Effector memory CD4-positive, alpha-beta T cell (primary cell): Measurements from ENCODE around the gene BCCIP.

ENCODE experiments used
- DNase-seq, 3 donors: peaks; one replicate each; pipeline ENCODE4 v3.0.0-alpha.2; 2020
- H3K27ac ChIP-seq: 2 replicates; pipeline ENCODE4 v1.7.0; 2013; ENCODE audit warnings: mild to moderate bottlenecking, low read length, moderate library complexity; ENCODE audit not compliant: insufficient read depth, poor library complexity, severe bottlenecking
- H3K27me3 ChIP-seq: replicated peaks from 2 replicates; pipeline ENCODE4 v1.7.0; 2013; ENCODE audit warnings: mild to moderate bottlenecking, low read length; ENCODE audit not compliant: insufficient read depth, control insufficient read depth, poor library complexity, severe bottlenecking
- H3K36me3 ChIP-seq: 2 replicates; pipeline ENCODE4 v1.7.0; 2013; ENCODE audit warnings: mild to moderate bottlenecking, low read length, moderate library complexity; ENCODE audit not compliant: control insufficient read depth, insufficient read depth
- H3K4me1 ChIP-seq: 2 replicates; pipeline ENCODE4 v1.7.0; 2013; ENCODE audit warnings: low read length, mild to moderate bottlenecking; ENCODE audit not compliant: control insufficient read depth, insufficient read depth, poor library complexity, severe bottlenecking
- H3K4me3 ChIP-seq: 2 replicates; pipeline ENCODE4 v1.7.0; 2013; ENCODE audit warnings: low read length, low read depth, mild to moderate bottlenecking; ENCODE audit not compliant: insufficient read depth, poor library complexity, severe bottlenecking
- H3K9me3 ChIP-seq: 2 replicates; pipeline ENCODE4 v1.7.0; 2013; ENCODE audit warnings: mild to moderate bottlenecking, low read length, moderate library complexity; ENCODE audit not compliant: control insufficient read depth

The BCCIP gene

GRCh38 chr10:125859128-125859817, 35.9 kb downstream of the BCCIP start:
- Histone ChIP-seq H3K27ac (no peak overlapping the region), H3K36me3 (peaks cover 7% of the 10 kb centered on the region), H3K9me3 (no peaks in the 10 kb centered on the region), H3K4me1 (no peaks in the 10 kb centered on the region), H3K27me3 (no peaks in the 10 kb centered on the region), H3K4me3 (no peak overlapping the region)
- DNase-seq: no peak

GRCh38 chr10:125865120-125865519, 41.8 kb downstream of the BCCIP start:
- DNase-seq: no peak
- H3K4me3 ChIP-seq: no peak overlapping the region
- no peaks in the 10 kb centered on the region for H3K27me3 ChIP-seq

GRCh38 chr10:125866421-125867029, 43.2 kb downstream of the BCCIP start:
- H3K27me3 ChIP-seq: no peaks in the 10 kb centered on the region

More at GRCh38 chr10:125865120-125865519, 41.8 kb downstream of the BCCIP start:
- Histone ChIP-seq H3K9me3 (no peaks in the 10 kb centered on the region), H3K27ac (no peak overlapping the region), H3K36me3 (peaks cover 9% of the 10 kb centered on the region), H3K4me1 (no peaks in the 10 kb centered on the region)

DNA sequence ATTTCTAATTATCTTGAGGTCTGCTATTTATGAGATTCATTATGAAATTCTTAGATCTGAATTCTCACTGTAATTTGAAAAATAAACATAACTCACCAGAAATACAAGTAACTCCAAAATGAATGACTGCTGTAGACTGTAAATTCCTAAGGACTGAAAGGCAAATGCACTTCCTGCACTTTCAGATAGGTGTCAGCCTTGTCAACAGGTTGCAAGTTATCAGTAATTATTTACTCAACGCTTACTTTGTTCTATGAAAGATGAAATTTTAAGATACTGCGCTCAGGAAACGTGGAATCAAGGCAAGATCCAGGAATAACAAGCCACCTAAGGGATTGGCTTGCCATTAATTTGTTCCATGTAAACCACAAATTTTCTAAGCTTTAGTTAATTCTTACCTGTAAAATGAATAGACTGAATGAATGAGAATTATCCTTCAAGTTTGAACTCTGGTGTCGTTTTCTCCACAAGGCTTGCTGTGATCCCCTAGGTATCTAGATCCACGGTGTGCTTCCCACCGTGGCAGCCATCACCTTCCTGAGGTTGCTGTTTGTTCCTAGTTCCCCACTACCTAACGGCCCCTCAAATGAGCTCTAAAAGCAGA, 45.1 kb downstream of the BCCIP start:
- Histone ChIP-seq H3K4me1 (no peaks in the 10 kb centered on the region), H3K27me3 (no peaks in the 10 kb centered on the region), H3K4me3 (no peak overlapping the region), H3K9me3 (no peaks in the 10 kb centered on the region), H3K27ac (no peak overlapping the region), H3K36me3 (peaks cover 9% of the 10 kb centered on the region)
- DNase-seq: no peak

More at GRCh38 chr10:125866421-125867029, 43.2 kb downstream of the BCCIP start:
- Histone ChIP-seq H3K9me3 (no peaks in the 10 kb centered on the region), H3K4me3 (no peak overlapping the region), H3K4me1 (no peaks in the 10 kb centered on the region), H3K36me3 (peaks cover 9% of the 10 kb centered on the region), H3K27ac (no peak overlapping the region)
- DNase-seq: no peak

DNA sequence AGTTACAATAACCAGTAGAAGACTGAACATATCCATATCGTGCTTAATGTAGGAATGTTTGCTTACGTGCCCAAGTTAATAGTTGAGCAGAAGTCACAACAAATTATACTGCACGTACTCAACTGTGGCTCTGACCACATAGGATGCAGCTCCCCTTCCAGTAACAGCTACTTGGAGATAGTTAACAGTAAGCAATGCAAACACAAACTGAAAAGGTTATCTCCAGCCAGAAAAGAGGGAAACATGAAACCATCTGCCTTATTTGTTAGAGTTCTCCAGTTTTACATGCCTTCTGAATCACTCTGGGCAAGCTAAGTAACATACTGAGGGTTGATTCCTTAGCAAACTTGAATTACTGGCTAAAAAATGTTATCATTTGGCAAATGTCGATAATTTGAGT, 48.0 kb downstream of the BCCIP start:
- no peak overlapping the region for H3K27ac ChIP-seq
- no peak overlapping the region for H3K4me3 ChIP-seq
- no peaks in the 10 kb centered on the region for H3K27me3 ChIP-seq
- peaks cover 4% of the 10 kb centered on the region for H3K9me3 ChIP-seq
- H3K36me3 ChIP-seq: peaks cover 7% of the 10 kb centered on the region
- no peak for DNase-seq
- H3K4me1 ChIP-seq: no peaks in the 10 kb centered on the region

DNA sequence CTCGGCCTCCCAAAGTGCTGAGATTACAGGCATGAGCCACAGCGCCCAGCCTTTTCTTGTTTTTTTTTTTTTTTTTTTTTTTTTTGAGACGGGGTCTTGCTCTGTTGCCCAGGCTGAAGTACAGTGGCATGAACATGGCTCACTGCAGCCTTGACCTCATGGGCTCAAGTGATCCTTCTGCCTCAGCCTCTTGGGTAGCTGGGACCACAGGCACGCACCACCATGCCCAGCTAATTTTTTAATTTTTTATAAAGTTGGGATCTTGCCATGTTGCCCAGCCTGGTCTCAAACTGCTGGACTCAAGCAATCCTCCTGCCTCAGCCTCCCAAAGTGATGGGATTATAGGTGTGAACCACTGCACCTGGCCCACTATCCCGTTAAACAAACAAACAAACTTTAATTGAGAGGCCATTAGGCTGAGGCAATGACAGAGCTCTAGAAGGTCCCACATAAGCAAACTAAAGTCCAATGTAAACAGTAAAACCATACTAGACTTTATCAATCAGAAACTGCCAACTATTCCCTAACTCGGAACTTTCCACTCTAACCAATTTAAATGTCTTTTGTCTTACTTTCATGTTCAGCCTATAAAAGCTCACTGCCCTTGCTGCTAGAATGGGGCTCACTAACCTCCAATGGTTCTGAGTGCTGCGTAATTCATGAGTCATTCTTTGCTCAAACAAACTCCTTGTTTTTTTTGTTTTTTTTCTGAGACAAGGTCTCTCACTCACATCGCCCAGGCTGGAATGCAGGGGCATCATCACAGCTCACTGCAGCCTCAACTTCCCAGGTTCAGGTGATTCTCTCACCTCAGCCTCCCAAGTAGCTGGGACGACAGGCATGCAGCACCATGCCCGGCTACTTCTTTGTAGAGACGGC, 55.9 kb downstream of the BCCIP start:
- no peaks in the 10 kb centered on the region for H3K4me1 ChIP-seq
- H3K9me3 ChIP-seq: peaks cover 4% of the 10 kb centered on the region
- DNase-seq: no peak
- no peak overlapping the region for H3K27ac ChIP-seq
- no peaks in the 10 kb centered on the region for H3K27me3 ChIP-seq
- no peak overlapping the region for H3K4me3 ChIP-seq
- no peaks in the 10 kb centered on the region for H3K36me3 ChIP-seq

DNA sequence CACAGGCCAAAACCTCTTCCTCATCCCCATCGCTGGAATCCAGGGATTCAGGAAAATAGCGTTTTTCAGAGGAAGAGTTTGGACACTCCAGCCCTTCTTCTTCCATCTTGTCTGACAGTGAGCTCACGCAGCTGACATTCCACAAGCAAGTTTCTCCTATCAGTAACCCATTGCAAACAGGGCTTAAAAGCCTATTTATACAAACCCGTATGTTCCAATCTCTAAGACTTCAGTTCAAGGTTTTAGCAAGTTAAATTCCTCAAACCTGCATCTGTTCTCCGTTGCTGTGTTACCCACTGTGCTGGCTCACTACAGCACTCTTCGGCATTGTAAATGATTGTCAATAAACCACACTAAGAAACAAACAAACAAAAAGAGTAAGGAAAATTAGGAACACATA, 57.4 kb downstream of the BCCIP start:
- peaks cover 4% of the 10 kb centered on the region for H3K9me3 ChIP-seq
- H3K4me1 ChIP-seq: no peaks in the 10 kb centered on the region
- H3K27me3 ChIP-seq: no peaks in the 10 kb centered on the region
- H3K4me3 ChIP-seq: no peak overlapping the region
- H3K27ac ChIP-seq: no peak overlapping the region
- DNase-seq: no peak
- H3K36me3 ChIP-seq: no peaks in the 10 kb centered on the region

- no peak for DNase-seq
- no peaks in the 10 kb centered on the region for H3K27me3 ChIP-seq
- no peak within 1 kb of the TSS for H3K27ac ChIP-seq
- peaks cover 2% of the 10 kb centered on the region for H3K9me3 ChIP-seq
- no peaks in the 10 kb centered on the region for H3K36me3 ChIP-seq
- H3K4me3 ChIP-seq: no peak within 1 kb of the TSS
- H3K4me1 ChIP-seq: no peaks in the 10 kb centered on the region
Measured at GRCh38 chr10:125881192-125881591, 57.8 kb downstream of the BCCIP start, which contains the start of gene DHX32. Gene DHX32 (minus strand): TSS chr10:125881292. CDS start chr10:125880824, 468 bp downstream.

DNA sequence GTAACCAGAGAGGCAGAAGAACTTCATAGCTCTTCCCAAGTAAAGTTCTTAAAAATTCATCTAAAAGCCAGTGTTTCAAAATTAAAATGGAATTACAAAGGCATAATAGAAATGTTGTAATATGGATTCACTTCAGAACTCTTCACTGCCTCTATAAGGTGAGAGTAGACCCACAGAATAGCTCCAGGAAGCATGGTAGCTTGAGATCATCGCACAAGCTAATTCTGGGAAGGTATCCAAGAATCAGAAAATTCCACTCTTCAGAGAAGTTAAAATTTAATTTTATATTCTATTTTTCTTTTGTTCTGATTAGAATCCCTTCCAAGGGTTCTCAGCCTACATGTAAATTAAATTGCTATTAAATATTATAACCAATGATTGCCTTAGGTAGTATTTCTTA, 59.2 kb downstream of the BCCIP start:
- Histone ChIP-seq H3K9me3 (no peaks in the 10 kb centered on the region), H3K27me3 (no peaks in the 10 kb centered on the region), H3K4me3 (no peak overlapping the region), H3K36me3 (no peaks in the 10 kb centered on the region), H3K4me1 (no peaks in the 10 kb centered on the region), H3K27ac (no peak overlapping the region)
- DNase-seq: no peak
